Esophagus muscularis mucosa (tissue), 4 donors: ENCODE results near the gene OR7A5. TPM values are rescaled to one million over a fixed set of nuclear protein-coding genes. Genes with fewer than 3 reads are reported as not detected.
"Not testable (repeated sequence)": the region's sequence is repeated elsewhere in the genome, so short reads cannot be mapped to it uniquely, and the experiment has no call there.

ENCODE experiments used
- DNase-seq: peaks from one replicate; pipeline ENCODE4 v3.0.0-alpha.2; 2017; ENCODE audit errors: extremely low spot score
- H3K27ac ChIP-seq, 4 donors: fragments of 200-600 bp; sonication (generic); replicated peaks in 1 of 4; 1 replicate in 3 of 4; 2 replicates in 1 of 4; pipeline ENCODE4 v1.5.1; 2016 to 2019; ENCODE audit warnings: mild to moderate bottlenecking in 1 of 4
- H3K27me3 ChIP-seq, 4 donors: fragments of 200-600 bp; sonication (generic); one replicate each; pipeline versions ENCODE4 v1.5.1 to v1.6.0; 2016 to 2019
- H3K36me3 ChIP-seq, 4 donors: fragments of 200-600 bp; sonication (generic); one replicate each; pipeline ENCODE4 v1.5.1; 2016 to 2019
- H3K4me1 ChIP-seq, 4 donors: fragments of 200-600 bp; sonication (generic); one replicate each; pipeline ENCODE4 v1.5.1; 2016 to 2019
- H3K4me3 ChIP-seq, 4 donors: fragments of 200-600 bp; sonication (generic); 1 replicate in 2 of 4; 2 replicates in 2 of 4; pipeline ENCODE4 v1.5.1; 2016 to 2019; ENCODE audit warnings: mild to moderate bottlenecking in 4 of 4, moderate library complexity in 1 of 4
- H3K9me3 ChIP-seq, 4 donors: fragments of 200-600 bp; sonication (generic); 1 replicate in 3 of 4; 2 replicates in 1 of 4; pipeline ENCODE4 v1.5.1; 2016 to 2019
- CTCF ChIP-seq, 3 experiments: fragments of 200-600 bp in 2 of 3; fragments of 450-650 bp in 1 of 3; sonication (generic) in 2 of 3; IDR thresholded peaks; one replicate each; pipeline ENCODE4 v1.5.1; 2017 to 2019; ENCODE audit warnings: antibody characterized with exemption in 3 of 3, mild to moderate bottlenecking in 2 of 3, moderate library complexity in 1 of 3
- EP300 ChIP-seq: sonication (generic); formaldehyde crosslinking; IDR thresholded peaks from one replicate; pipeline ENCODE4 v1.6.1; 2017; ENCODE audit warnings: antibody characterized with exemption
- POLR2A ChIP-seq: fragments of 450-650 bp; IDR thresholded peaks from one replicate; pipeline ENCODE4 v1.6.1; 2017; ENCODE audit warnings: antibody characterized with exemption, moderate library complexity, mild to moderate bottlenecking, low read depth
- POLR2AphosphoS5 ChIP-seq, 2 donors: sonication (generic); formaldehyde crosslinking; IDR thresholded peaks; one replicate each; pipeline ENCODE4 v1.6.1; 2017; ENCODE audit warnings: antibody characterized with exemption in 2 of 2
- WGBS: methylation state at CpG from one replicate; pipeline ENCODE4 v1.1.5; 2018; 5-methylcytosine and 5-hydroxymethylcytosine counted together
- intact Hi-C: fragments of 100-400 bp; cut with DNase I; formaldehyde crosslinking; loops from one replicate; pipeline ENCODE4 v1.15.1; 2023
- total RNA-seq, 4 donors: library from RNA; depleted of rRNA; stranded (reverse); fragments of >200 nt; gene quantifications; one replicate each; pipeline versions ENCODE4 v1.1.0 to v1.2.1, GENCODE V29; 2016

The OR7A5 gene
- total RNA-seq, 4 donors from 2014 or later = 0.52 TPM; not detected in 3

GRCh38 chr19:14795078-14795721 lies 39.8 kb downstream of the OR7A5 start:
- no peaks in the 10 kb centered on the region for H3K27me3 ChIP-seq
- no peak overlapping the region for H3K4me3 ChIP-seq
- peak; percentile 39 for DNase-seq
- no peaks in the 10 kb centered on the region for H3K4me1 ChIP-seq
- intact Hi-C loops = no loop called here
- H3K9me3 ChIP-seq = no peaks in the 10 kb centered on the region
- TF ChIP-seq POLR2AphosphoS5 (IDR thresholded peaks at IDR 0.05) (no peak), EP300 (no peak), POLR2A (no peak), CTCF (IDR thresholded peaks at IDR 0.05) (no peak)
- no peak overlapping the region for H3K27ac ChIP-seq
- 84% methylated on average over 5 of the region's 5 CpGs for WGBS
- H3K36me3 ChIP-seq = no peaks in the 10 kb centered on the region

- H3K36me3 ChIP-seq, H3K4me3 ChIP-seq, H3K27me3 ChIP-seq, H3K4me1 ChIP-seq, intact Hi-C loops, H3K27ac ChIP-seq, DNase-seq, H3K9me3 ChIP-seq: not testable (repeated sequence)
- 76% methylated on average over 6 of the region's 6 CpGs for WGBS
These were observed 42.7 kb downstream of the OR7A5 start for GRCh38 chr19:14792250-14792649.

GRCh38 chr19:14786421-14786851 lies 48.5 kb downstream of the OR7A5 start:
- intact Hi-C loops = no loop called here
- Histone ChIP-seq H3K4me1 (no peaks in the 10 kb centered on the region), H3K9me3 (no peaks in the 10 kb centered on the region), H3K27ac (no peak overlapping the region), H3K27me3 (peaks cover 0 to 47% (median 4%) of the 10 kb centered on the region in 4 donors), H3K36me3 (no peaks in the 10 kb centered on the region), H3K4me3 (no peak overlapping the region)
- no peak for TF ChIP-seq POLR2AphosphoS5 (IDR thresholded peaks at IDR 0.05)
- TF ChIP-seq POLR2A = no peak
- TF ChIP-seq CTCF (IDR thresholded peaks at IDR 0.05) = peak; percentile 21 to 41 (median 21)
- TF ChIP-seq EP300 = no peak
- WGBS = 70% methylated on average over 4 of the region's 18 CpGs
- DNase-seq = peak; percentile 83

- H3K4me3 ChIP-seq, H3K9me3 ChIP-seq, intact Hi-C loops, H3K36me3 ChIP-seq, DNase-seq, H3K27ac ChIP-seq, H3K4me1 ChIP-seq: not testable (repeated sequence)
- H3K27me3 ChIP-seq = peaks cover 0 to 52% (median 4%) of the 10 kb centered on the region in 4 donors
- 48% methylated on average over 9 of the region's 11 CpGs for WGBS
These were observed 49.7 kb downstream of the OR7A5 start for GRCh38 chr19:14785102-14785793.

- H3K4me1 ChIP-seq, H3K9me3 ChIP-seq, H3K4me3 ChIP-seq, intact Hi-C loops, DNase-seq, H3K27ac ChIP-seq, H3K36me3 ChIP-seq: not testable (repeated sequence)
- 54% methylated on average over 9 of the region's 10 CpGs for WGBS
- H3K27me3 ChIP-seq = peaks cover 0 to 57% (median 4%) of the 10 kb centered on the region in 4 donors
These were observed 50.3 kb downstream of the OR7A5 start for GRCh38 chr19:14784730-14785101.

GRCh38 chr19:14783410-14783998 lies 51.5 kb downstream of the OR7A5 start:
- H3K9me3 ChIP-seq, DNase-seq, H3K36me3 ChIP-seq, H3K4me1 ChIP-seq, H3K27ac ChIP-seq, H3K4me3 ChIP-seq, intact Hi-C loops: not testable (repeated sequence)
- H3K27me3 ChIP-seq = peaks cover 0 to 66% (median 4%) of the 10 kb centered on the region in 4 donors
- 49% methylated on average over 7 of the region's 8 CpGs for WGBS
